ENCODE data around the gene GALNT4. TPM values are rescaled to one million over a fixed set of nuclear protein-coding genes. Genes with fewer than 3 reads are reported as not detected.

GALNT4 gene
- total RNA-seq, 1 experiment from 2014 or later = 5.3 TPM

- DNase-seq (ENCODE audit: low read depth) = peak; percentile 28
Observed at GRCh38 chr12:89494411-89495231, 30.0 kb downstream of the GALNT4 start.

DNA sequence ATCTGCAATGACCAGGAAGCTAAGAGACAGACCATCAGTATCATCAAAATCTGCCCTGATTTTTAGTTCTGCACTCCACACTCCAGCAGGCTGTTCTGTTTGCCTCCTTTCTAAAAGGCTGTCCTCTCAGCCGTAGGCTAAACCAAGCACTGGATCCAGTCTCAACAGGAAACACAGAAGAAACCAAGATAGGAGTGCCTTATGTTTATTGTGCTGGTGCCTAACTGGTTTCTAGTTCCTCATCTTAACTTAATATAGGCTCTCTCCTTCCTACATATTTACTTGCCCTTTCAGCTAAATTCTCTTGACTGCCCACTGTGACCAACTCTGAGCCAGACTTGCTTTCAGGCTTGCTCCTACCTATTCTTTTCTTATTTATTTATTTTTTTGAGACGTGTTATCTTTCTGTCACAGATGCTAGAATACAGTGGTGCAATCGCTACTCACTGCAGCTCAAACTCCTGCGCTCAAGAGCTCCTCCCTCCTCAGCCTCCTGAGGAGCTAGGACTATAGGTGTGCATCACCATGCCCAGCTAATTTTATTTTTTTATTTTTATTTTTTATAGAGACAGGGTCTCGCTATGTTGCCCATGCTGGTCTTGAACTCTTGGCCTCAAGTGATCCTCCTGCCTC is 30.8 kb downstream of the GALNT4 start:
- DNase-seq (ENCODE audit: low read depth) = no peak

DNA sequence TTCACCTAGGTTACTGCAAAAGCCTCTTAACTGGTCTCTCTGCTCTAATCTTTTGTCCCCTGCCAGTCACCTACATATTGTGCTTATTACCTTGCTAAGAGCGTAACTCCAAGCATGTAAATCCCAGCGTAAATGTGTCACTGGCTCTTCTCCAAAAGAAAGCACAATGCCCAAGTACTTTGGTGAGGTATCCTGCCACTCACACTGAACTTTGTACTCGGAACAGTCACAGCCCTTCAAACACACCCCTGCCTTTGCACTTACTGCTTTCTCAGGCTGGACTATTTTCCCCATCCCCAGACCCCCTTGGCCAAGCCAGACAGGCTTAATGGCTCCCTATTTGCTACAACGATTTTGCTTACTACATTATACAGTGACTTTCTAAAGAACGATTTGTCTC is 31.7 kb downstream of the GALNT4 start:
- no peak for DNase-seq (ENCODE audit: low read depth)

- DNase-seq (ENCODE audit: low read depth) = no peak
Observed at GRCh38 chr12:89490922-89491321, 33.7 kb downstream of the GALNT4 start.

DNA sequence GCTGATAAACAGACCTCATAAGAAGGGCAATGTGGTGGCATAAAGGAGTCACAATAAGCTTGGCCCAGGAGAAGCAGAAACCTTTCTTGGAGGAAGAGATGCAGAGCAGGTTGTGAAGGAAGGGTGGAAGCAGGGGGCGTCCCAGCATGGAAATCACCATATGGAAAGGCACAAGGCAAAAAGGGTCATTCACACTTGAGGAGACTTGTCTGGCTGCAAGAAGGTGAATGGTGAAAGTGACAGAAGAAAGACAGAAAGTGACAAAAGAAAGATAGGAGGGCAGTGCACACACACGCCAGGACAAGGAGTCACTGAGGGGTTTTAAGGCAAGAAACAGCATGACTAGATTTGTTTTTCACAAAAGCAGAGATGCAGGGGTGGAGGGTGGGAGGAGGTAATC is 38.3 kb downstream of the GALNT4 start:
- DNase-seq (ENCODE audit: low read depth) = no peak

DNA sequence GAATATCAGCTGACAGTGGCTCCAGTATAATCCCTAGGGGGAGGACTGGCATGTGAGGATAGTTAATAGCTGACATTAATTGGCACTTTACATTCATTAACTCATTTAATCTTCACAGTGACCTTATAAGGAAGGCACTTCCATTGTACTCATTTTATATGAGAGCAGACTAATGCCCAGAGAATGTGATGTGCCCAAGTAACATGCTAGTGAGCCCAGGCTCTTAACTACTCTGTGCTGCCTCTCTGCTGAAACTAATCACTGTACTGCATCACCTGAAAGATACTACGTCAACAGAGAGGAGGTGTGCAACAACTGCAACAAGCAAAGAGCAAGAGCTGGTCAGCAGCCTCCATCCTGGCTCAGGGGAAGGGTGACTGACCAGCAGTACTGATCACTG is 40.1 kb downstream of the GALNT4 start:
- no peak for DNase-seq (ENCODE audit: low read depth)

GRCh38 chr12:89481213-89481914 is 43.2 kb downstream of the GALNT4 start:
- no peak for DNase-seq (ENCODE audit: low read depth)

DNA sequence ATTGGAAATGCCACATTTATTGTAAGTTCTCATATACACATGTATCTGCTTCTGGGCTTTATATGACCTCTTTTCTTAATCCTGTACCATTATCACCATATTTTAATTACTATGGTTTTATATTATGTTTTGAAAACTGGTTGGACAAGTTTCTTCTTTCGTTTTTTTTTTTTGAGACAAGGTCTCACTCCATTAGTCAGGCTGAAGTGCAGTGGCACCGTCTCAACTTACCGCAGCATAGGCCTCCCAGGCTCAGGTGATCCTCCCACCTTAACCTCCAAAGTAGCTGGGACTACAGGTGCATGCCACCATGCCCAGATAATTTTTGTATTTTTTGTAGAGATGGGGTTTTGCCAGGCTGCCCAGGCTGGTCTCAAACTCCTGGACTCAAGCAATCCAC is 44.6 kb downstream of the GALNT4 start:
- DNase-seq (ENCODE audit: low read depth) = no peak

- DNase-seq (ENCODE audit: low read depth) = no peak
Observed at GRCh38 chr12:89477633-89478279, 46.8 kb downstream of the GALNT4 start.

GRCh38 chr12:89476904-89477595 is 47.5 kb downstream of the GALNT4 start:
- no peak for DNase-seq (ENCODE audit: low read depth)

DNA sequence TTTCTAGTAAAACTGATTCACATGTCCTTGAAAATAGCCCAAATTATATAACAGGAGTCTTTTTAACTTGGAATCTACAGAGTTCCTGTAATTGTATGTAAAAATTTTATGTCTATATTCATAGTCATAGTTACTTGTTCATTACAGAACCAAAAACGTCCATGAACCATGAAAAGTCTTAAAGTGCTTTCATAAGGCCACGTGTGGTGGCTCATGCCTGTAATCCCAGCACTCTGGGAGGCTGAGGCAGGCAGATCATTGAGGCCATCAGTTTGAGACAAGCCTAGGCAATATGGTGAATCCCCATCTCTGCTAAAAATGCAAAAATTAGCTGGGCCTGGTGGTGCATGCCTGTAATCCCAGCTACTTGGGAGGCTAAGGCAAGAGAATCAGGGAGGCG is 48.4 kb downstream of the GALNT4 start:
- DNase-seq (ENCODE audit: low read depth) = no peak

DNA sequence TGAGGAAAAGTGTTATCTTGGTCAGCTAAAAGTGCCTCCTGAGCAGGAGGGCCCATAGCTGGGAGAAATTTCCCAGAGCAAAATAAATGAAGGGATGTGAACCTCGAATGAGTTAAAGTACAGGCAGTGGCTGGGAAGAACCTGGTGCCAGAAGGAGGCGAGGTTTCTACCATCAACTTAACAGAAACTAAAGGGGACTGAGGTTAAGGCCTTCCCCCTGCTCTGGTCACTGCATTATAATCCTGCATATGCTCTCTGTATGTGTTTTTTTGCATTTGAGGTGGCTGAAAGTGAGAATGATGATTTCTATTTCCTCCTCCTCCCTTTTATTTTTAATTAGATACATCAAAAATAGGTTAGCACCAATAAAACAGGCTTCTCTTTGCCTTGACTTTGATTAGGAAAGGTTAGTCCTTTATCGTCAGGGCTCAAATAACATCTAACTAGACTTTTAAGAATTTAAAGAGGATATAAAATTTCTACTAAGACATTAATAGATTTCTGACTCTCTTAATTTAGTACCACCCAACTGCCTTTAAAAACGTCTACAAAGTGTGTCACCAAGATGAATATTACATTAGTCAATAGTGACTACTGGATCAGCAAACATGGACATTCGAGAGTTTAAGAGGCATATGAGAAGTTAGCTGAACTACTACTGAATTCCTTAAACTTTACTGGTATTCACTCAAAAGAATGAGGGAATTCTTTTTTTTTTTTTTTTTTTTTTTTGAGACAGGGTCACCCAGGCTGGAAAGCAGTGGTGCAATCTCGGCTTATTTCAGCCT is 49.2 kb downstream of the GALNT4 start:
- no peak for DNase-seq (ENCODE audit: low read depth)

DNA sequence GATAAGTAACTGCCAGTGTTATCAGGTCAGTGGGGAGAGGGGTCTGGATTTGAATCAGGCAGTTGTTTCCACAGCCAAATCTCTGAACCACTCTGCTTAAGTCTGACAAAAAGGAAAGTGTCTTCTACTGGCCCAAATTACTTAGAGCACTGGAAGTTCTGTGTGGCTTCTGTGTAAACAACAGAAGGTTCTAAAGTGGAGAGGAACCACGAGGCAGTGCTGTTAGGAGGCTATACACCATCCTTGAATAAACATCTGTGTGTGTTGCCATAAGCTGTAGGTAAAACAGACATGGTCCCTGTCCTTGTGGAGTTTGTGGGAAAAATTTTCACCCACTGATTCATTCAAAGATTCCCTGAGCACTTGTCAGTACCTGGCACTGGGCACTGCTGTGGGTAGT is 50.0 kb downstream of the GALNT4 start:
- DNase-seq (ENCODE audit: low read depth) = no peak

Other genes with a start within 250 kb of the GALNT4 start
- 36.3 and 39.8 TPM in 2 replicates for gene DUSP6, start 172.3 kb downstream of the GALNT4 start, total RNA-seq (2014; rRNA removed; shearing (Covaris generic))
- 10.7 and 19.9 TPM in 2 replicates for gene POC1B, start 1.3 kb upstream of the GALNT4 start, total RNA-seq (2014; rRNA removed; shearing (Covaris generic))
- gene ATP2B1, start 184.0 kb upstream of the GALNT4 start, total RNA-seq (2014; rRNA removed; shearing (Covaris generic)) = 91.2 and 97.9 TPM in 2 replicates